ENCODE measurements around the gene INPP4A.
"Not testable (repeated sequence)": the region's sequence is repeated elsewhere in the genome, so short reads cannot be mapped to it uniquely, and the experiment has no call there.

The INPP4A gene

DNA sequence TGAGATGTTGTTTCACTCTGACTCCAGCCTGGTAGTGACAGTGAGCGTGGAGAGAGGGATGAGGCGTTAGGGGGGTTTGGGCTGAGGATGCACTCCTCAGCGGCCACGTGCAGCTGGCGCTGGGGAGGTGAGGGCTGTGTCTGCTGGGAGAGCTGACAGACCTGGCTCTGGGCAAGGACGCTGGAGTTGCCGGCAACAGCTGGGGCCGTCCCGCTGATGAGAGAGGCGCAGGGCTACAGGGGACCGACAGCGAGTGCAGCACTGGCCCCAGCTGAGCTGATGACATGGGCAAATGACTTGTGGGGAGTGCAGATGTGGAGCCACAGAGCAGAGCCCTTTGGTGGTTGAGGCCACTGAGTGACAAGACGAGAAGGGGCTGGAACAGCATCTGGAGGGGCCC lies 125.3 kb downstream of the INPP4A start:
- DNase-seq, result no peak

DNA sequence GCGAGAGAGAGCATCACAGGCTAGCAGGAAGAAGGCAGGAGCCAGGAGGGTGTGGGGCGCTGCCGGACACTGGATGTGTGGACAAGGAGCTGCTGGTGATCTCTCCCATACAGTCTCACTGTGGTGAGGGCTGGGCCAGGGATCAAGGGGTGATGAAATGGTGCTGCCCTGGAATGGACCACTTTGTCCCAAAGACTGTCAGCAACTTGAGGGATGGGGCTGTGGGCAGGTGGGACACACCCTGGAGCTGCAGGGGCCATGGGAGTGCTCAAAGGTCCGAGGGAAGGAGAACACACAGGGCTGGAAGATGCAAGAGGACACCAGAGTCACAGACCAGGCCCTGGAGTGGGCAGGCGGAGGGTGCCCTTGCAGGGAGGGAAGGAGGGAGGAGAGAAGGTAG lies 125.7 kb downstream of the INPP4A start:
- no peak for DNase-seq

DNA sequence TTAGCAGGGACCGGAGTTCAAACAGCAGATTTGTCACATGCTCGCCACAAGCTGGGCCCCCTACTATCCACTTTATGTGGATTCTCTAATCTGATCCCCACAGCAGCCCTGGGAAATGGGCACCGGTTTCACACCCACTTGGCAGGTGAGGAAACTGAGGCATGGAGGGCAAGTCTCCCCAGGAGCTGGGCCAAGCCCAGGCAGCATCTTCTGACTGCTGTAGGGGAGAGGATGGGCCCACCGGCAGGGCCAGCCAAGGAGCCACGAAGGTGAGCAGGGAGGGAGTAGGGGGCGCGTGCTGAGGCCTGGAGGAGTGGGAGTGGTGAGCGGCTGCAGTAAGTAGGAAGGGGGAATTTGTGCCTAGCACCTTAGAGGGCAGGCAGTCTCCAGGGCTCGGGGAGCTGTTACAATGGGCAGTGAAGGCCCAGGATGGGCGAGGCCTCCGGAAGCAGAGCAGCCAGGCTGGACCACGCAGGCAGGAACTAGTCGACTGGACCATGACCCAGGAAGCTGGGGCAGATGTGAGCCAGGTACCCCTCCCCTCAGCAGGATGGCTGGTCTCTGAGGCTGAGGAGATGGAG lies 126.6 kb downstream of the INPP4A start:
- DNase-seq, result no peak

DNA sequence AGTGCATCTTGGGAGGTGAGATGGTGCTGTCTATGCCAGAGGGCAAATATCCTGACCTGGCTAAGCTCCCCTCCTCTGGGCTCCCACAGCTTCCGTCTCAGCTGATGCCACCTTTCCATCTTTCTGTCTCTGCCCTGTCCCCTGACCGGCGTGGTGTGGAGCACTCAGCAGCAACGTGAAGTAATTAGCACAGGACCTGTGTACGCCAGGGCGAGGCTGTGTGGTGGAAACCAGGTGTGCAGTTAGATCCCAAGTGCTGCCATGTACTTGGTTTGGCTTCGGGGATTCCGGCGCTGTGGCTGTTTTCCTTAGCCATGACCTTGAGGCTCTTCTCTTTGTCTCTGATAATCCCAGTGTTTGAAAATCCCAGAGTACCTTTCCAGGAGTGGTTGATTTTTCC lies 127.1 kb downstream of the INPP4A start:
- DNase-seq, result no peak

DNA sequence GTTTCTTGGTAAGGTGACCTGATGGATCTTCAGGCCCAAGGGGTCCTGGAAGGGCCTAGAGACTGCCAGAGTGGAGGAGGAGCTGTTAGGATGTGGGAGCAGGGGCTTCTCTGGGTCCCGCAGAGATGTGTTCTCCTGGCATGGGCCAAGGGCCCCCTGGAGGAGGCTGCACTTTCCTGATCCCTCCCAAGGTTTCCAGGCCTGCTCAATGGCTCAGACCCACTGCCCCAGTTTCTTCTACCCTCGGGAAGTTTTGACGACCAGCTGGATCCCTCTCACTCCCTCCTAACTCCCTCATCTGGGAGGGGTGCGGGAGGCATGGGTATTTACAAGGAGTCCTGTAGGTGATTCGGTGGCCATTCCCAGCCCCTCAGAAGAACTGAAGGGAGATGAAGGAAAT lies 127.6 kb downstream of the INPP4A start:
- no peak for DNase-seq

DNA sequence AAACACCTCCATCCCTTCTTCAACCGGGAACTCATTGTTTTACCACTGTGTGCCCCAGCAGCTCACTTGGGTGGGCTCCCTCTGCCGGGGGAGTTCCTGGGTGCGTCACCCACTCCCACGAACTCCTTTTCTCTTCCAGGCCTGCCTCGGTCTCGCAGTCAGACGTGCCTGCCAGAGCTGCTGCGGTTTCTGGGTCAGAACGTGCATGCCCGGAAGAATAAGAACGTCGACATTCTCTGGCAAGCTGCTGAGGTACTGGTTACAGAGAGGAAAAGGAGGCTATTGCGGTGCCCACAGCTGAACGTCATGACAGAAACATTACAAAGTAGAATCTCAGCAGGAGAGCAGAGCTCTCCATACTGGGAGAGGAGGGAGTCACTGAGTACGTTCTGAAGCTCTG lies 128.0 kb downstream of the INPP4A start:
- no peak for DNase-seq

DNA sequence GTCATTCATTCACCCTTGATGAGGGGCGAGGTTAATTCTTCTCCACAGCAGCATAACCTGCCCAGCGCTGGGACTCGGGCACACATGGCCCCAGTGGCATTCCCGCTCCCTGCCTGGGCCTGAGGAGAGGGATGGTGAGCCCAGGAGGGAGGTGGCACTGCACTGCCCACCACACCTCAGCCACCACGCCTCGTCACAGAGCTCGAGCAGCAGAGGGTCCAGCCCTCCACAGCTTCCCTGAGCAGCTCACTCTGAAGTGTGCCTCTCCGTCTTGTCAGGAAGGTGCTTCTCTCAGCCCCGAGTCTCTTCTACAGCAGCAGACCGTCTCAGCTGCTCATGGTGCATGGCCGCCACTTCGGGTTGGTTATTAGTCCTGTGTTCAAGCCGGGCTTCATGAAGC lies 128.8 kb downstream of the INPP4A start:
- DNase-seq, result no peak

DNA sequence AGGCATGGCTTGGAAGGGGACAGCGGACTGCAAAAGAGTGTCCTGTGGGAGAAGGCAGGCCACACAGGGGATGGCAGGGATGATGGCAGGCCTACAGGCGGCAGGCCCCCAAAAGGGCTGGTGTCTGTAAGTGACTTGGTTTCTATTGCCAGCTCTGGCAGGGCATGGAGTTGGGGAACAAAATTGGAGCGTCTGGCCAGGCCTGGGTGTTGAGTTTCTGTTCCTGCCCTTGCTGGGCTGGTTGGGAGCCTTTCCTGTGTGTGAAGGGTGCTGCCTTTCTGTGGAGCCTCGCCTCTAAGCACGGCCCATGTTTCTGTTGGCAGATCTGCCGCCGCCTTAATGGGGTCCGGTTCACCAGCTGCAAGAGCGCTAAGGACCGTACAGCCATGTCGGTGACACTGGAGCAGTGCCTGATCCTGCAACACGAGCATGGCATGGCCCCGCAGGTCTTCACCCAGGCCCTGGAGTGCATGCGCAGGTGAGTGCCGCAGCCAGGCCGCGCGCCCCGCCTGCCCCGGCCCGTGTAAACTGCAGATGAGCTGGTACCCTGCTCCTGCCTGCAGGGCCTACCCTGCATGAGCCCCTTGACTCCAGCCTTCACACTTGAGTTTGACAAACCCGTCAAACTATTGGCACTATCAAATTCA lies 132.1 kb downstream of the INPP4A start:
- DNase-seq, result no peak

DNA sequence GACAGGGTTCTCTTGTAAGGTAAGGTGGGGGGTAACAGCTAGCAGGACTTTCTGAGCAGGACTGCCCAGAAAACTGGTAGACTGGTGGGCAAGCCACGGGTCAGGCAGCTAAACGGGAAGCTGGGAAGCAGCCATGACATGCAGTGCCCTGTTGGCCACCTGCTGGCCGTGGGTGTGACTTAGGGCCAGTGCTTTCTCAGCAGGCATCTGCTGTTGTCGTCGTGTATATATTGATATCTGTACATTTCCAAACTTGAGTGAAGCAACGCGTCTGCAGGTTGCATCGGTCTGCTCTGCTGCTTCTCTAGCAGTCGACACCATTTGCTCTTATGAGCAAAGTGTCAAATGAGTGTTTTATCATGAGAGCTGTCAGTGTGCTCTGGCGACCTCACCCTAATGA lies 132.7 kb downstream of the INPP4A start:
- no peak for DNase-seq

DNA sequence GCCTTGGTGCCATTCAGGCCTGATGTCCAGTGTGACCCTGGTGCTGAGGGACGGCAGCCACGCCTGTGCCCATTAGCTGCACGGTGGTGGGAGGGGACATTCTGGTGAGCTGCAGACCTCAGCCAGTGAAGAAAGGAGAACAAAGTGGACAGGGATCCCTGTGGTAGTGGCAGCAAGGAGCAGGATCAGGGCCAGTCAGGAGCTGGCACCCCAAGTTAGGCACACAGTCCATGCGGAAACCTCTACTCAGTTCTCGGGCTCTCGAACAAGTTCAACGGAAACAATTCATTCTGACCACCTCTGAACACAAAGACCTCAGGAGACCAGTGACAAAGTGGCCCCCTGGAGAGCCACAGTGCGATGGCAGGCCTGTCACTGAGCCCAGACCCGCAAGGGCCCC lies 133.6 kb downstream of the INPP4A start:
- DNase-seq, result no peak

DNA sequence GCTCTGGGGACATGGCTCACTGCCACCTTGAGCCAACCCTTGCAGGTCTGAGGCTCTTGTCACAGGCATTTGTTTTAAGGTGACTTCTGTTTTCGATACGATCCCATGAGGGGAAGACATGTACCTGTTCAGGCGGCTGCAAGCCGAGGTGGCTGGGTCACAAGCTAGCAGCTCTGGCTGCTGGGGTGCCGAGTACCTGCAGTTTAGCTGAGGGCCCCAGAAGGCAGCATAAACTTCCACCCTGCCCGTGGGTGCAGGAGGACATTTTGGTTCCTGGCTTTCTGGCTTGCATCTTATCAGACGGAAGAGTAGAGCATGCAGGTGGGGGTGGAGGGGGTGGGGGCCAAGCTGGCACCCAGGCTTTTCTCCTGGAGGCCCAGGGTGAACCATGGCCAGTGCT lies 135.3 kb downstream of the INPP4A start:
- no peak for DNase-seq

DNA sequence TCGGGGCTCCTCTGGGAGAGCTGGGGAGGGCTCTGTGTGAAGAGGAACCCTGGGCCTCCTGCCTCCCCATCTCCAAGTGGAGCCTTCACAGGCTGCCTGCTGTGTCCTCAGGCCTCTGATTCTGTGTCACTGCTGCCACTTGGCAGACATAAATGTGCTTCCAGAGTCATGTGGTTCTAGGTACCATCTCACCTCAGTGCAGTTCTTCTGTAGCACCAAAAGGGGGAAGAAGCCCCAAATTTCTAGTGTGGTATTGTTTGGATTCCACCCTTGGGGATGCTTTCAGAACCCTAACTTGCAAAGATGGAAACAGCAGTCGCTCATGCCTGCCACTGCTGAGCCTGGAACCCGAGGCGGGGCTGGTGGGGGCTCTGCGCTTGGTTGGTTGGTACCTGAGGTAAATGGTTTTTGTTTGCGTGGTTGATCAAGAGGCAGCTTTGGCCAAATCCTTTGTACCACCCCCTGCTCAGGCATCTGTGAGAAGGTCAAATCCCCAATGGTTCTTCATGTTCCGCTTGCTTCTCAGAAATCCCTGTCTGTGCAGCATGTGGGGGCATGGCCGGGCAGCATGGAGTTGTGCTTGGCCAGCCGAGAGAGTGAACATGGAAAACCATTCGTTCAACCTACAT lies 136.1 kb downstream of the INPP4A start:
- DNase-seq, result no peak

DNA sequence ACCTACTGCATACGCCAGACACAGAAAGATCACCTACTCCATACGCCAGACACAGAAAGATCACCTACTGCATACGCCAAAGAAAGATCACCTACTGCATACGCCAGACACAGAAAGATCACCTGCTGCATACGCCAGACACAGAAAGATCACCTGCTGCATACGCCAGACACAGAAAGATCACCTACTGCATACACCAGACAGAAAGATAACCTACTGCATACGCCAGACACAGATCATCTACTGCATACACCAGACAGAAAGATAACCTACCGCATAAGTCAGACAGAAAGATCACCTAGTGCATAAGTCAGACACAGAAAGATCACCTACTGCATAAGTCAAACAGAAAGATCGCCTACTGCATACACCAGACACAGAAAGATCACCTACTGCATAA lies 137.9 kb downstream of the INPP4A start:
- DNase-seq, result no peak

DNA sequence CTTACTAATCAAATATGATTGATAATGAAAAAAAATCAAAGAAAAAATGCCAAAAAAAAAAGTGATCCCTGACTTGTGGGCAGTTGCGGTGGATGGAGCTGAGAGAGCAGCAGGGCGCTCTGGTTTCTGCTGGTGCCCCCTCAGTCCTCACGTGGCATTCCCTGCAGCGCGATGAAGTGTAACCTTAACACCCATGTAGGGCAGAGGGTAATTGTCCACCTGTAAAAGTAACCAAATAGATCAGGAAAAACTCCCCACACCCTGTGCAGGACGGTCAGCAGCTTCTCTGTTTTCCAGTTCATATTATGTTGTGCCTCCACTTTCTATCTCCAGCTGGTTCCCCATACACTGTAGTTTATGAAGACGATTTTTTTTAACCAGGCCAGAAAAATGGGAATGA lies 138.6 kb downstream of the INPP4A start:
- no peak for DNase-seq

DNA sequence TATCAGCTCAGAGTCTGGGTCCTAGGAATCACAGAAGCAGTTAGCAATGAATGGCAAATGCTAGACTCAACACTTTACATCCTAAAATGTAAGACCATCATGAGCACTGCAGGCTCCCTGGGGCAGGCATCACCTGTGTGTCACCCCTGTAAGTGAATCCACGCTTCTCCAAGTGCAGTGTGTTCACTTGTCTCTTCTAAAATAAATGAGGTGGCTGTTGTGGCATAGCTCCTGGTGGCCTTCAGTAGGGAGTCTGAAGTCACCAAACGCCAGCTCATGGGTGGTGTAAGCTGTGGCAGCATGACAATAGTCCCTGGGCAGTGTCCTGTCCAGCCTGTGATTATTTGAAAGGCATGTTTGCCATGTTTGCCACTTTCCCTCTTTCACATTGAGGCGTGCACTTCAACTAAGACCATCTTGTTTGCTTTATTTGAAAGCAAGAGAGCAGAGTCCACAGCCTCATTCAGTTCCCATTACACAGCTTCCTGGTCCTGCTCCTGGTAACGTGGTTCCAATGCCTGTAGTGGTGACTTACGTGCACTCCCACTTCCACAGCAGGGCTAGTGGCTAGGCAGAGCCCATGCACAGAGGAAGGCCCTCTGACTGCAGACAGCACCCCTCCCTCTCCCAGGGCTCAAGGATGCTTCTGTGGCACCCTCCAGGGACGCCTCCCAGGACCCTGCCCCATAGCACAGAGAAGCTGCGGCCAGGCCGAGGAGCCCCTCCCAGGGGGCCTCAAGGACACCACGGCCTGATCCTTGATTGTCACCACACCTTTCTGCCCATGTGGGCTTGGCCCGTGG lies 139.4 kb downstream of the INPP4A start:
- no peak for DNase-seq

DNA sequence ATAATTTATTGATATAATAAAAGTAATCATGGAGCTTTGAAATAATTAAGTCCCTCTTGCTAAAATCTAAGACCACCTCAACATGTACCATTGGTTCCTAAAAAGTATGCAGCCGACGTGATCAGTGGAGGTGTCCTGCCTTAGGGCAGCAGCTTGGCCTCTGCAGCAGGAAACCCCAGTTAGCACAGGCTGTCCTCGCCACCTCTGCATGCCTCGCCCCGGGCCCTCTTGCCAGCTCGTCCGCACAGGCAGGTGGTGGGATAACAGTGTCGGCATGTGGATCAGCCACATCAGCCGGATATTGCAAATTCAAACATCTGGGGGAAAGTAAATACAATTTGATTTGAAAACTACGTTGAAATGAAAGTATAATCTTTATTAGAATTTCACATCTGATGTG lies 140.7 kb downstream of the INPP4A start:
- no peak for DNase-seq

DNA sequence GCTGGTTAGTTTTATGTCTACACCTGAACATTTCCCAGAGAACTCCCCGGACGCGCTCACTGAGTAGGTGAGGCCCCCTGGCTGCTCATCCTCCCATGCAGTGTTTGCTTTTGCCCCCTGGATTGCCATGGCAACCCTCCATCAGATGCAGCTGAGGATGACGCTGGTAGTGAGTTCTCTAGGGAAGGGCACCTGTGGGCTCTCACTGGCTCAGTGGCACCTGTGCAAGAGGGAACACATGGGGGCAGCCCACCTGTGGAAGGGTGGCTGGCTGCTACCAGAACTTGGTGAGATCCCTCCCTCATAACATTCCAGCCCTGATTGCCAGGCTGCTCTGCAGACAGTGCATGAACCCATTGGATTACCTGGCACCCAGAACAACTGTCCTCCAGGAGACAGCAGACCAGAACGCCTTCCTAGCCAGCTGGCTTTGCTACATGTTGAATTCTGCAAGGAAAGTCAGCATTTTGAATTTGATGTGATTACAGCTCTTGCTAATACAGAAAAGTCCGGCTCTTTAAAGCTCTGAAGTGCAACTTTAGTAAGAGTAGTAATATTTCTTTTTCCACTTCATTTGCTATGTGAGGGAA lies 142.0 kb downstream of the INPP4A start:
- DNase-seq, result no peak

DNA sequence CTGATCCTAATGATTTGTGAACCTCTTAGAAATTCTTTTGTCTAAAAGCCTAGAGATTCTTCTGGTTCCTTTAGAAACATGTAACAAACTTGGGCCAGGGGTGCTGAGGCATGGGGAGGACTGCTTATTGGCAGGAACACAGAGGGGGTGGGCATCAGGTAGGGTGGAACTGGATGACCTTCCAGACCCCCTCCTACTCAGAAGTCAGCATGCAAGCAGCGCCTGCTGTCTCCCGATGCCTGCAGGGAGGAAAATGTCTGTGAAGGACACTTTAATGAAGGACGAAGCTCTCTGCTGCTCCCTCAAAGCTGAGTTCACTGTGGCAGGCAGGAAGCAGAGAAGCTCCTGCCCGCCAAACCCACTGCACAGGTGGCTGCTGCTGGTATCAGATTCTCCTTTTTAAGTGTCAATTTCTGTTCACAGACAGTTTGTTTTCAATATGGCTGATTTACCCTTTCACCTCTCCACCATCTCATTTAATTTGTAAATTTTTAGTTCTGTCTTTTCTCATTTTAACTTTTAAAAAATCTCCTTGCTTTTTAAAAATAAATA lies 144.3 kb downstream of the INPP4A start:
- no peak for DNase-seq

DNA sequence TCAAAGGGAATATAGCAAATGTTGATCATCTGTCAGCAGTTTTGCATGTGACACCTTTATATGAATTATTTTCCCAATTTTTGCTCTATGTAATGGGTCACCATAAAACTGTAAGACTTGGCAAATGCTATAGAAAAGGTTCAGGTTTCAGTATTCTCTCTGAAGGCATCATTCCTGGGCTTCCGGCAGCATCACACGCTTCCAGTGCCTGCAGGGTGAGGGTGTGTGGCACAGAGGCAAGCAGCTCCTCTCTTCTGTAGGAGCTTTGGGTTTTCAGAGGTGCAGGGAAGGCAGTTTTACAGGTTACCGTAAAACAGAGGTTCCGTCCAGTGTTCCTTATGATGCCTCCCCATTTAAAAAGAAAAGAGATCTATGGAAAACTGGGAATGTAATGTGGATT lies 144.8 kb downstream of the INPP4A start:
- no peak for DNase-seq

DNA sequence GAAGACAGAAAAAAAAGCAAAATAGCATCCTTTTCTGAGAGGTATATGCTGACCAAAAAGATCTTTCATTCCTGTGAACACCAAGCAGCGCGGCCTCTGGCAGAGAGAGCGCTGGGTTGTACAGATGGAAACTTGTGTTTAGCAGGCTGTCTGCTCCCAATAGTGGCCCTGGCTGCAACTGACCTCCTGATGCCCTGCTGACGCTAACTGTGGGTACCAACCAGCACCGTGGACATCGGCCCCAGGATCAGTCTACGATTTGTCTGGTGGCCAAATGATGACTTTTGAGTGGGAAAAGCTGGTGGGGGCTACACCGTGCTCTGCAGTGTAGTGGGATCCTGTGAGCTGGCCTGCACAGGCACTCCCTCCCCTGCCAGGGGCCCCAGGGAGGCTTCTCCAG lies 147.9 kb downstream of the INPP4A start:
- no peak for DNase-seq

DNA sequence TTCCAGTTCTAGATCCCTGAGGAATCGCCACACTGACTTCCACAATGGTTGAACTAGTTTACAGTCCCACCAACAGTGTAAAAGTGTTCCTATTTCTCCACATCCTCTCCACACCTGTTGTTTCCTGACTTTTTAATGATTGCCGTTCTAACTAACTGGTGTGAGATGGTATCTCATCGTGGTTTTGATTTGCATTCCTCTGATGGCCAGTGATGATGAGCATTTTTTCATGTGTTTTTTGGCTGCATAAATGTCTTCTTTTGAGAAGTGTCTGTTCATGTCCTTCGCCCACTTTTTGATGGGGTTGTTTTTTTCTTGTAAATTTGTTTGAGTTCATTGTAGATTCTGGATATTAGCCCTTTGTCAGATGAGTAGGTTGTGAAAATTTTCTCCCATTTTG lies 150.0 kb downstream of the INPP4A start:
- DNase-seq, result not testable (repeated sequence)

DNA sequence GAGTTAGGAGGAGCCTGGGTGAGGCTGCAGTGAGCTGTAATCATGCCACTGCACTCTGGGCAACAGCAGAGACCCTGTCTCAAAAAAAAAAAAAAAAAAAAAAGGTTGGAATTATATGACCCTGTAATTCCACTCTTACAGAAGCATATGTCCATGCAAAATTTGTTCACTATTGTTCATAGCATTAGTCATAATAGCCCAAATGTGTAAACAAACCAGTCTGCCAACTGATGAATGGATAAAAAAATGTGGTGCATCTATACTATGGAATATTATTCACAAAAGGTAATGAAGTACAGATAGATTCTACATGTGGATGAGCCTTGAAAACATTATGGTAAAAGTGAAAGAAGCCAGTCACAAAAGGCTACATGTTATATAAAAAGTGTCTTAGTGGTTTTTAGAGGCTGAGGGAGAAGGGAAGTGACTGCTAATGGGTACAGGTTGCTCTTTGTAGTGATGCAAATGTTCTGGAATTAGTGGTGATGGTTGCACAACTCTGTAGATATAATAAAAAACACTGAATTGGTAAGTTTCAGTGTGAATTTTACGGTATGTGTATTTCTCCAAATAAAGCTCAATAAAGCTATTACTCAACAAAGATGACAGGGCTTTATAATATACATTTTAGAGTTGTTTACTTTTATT lies 154.2 kb downstream of the INPP4A start:
- no peak for DNase-seq
